Endothelial cell of umbilical vein (primary cell): ENCODE data around the gene RBM6. TPM values are rescaled to one million over a fixed set of nuclear protein-coding genes. Genes with fewer than 3 reads are reported as not detected.

ENCODE experiments used
- BruUV-seq: library from RNA; stranded (reverse); fragments of 400-500 nt; replicated peaks from 2 replicates; lab custom pipeline; 2021; lab: Mats Ljungman, UMichigan
- CTCF ChIA-PET: fragments of 300-600, 350-600 bp; sonication (Branson Sonifier 250); formaldehyde crosslinking; loops from one replicate; lab custom pipeline; 2021; ENCODE audit warnings: antibody characterized with exemption, inconsistent platforms; lab: Charles Lee
- POLR2A ChIA-PET: fragments of 300-600, 350-600 bp; sonication (Branson Sonifier 250); formaldehyde crosslinking; loops from one replicate; lab custom pipeline; 2021; ENCODE audit warnings: antibody characterized with exemption, inconsistent platforms; lab: Charles Lee
- DNase-seq: peaks from one replicate; pipeline ENCODE4 v3.0.0-alpha.2; 2011; ENCODE audit warnings: low read depth, low spot score
- FAIRE-seq: peaks from 2 replicates; lab custom pipeline; 2011; peaks lifted over from hg19 to GRCh38; lab: Jason Lieb, UNC
- H2AFZ ChIP-seq: 2 replicates; pipeline ENCODE4 v1.6.0; 2012; ENCODE audit warnings: low read depth, low read length, control low read depth, inconsistent platforms
- H3K27ac ChIP-seq: 2 replicates; pipeline ENCODE4 v1.5.1; 2011; ENCODE audit warnings: low read depth, mild to moderate bottlenecking, control low read depth, low read length, moderate library complexity; ENCODE audit not compliant: insufficient read depth
- H3K27me3 ChIP-seq, 2 experiments: 2 replicates each; pipeline versions ENCODE4 v1.6.0 to v1.6.1; 2011; ENCODE audit warnings: low read length in 2 of 2, mixed read lengths in 1 of 2; ENCODE audit not compliant: control insufficient read depth in 2 of 2, insufficient read depth in 2 of 2
- H3K36me3 ChIP-seq, 2 experiments: 2 replicates in 1 of 2; 3 replicates in 1 of 2; pipeline ENCODE4 v1.5.1; 2011; ENCODE audit warnings: low read length in 2 of 2, mild to moderate bottlenecking in 1 of 2, moderate library complexity in 1 of 2; ENCODE audit not compliant: control insufficient read depth in 2 of 2, insufficient read depth in 2 of 2; ENCODE audit errors: extremely low read depth in 1 of 2
- H3K4me1 ChIP-seq: 3 replicates; pipeline ENCODE4 v1.5.1; 2011; ENCODE audit warnings: mild to moderate bottlenecking, low read length; ENCODE audit not compliant: control insufficient read depth, insufficient read depth; ENCODE audit errors: extremely low read depth
- H3K4me2 ChIP-seq: 2 replicates; pipeline ENCODE4 v1.6.1; 2011; ENCODE audit warnings: low read length, control low read depth, mixed read lengths; ENCODE audit not compliant: insufficient read depth
- H3K4me3 ChIP-seq, 3 experiments: fragments of 200-600 bp in 1 of 3; sonication (generic), shearing (Covaris generic) in 1 of 3; replicated peaks in 1 of 3; 2 replicates each; pipeline ENCODE4 v1.5.1; 2011 to 2016; ENCODE audit warnings: control low read depth in 3 of 3, low read length in 3 of 3, mild to moderate bottlenecking in 2 of 3, inconsistent platforms in 1 of 3, low read depth in 1 of 3, moderate library complexity in 1 of 3; ENCODE audit not compliant: insufficient read depth in 1 of 3
- H3K79me2 ChIP-seq: 2 replicates; pipeline ENCODE4 v1.6.0; 2012; ENCODE audit warnings: low read length, inconsistent platforms; ENCODE audit not compliant: control insufficient read depth, insufficient read depth
- H3K9ac ChIP-seq: replicated peaks from 2 replicates; pipeline ENCODE3; 2011; ENCODE audit warnings: low read length, control low read depth; ENCODE audit not compliant: insufficient read depth; ENCODE audit errors: extremely low read depth
- H3K9me1 ChIP-seq: replicated peaks from 3 replicates; pipeline ENCODE4 v1.6.0; 2011; ENCODE audit warnings: mild to moderate bottlenecking, low read length; ENCODE audit not compliant: control insufficient read depth, insufficient read depth; ENCODE audit errors: extremely low read depth
- H3K9me3 ChIP-seq: replicated peaks from 2 replicates; pipeline ENCODE4 v1.5.1; 2012; ENCODE audit warnings: low read length, inconsistent platforms; ENCODE audit not compliant: control insufficient read depth, insufficient read depth
- H4K20me1 ChIP-seq: replicated peaks from 2 replicates; pipeline ENCODE3; 2011; ENCODE audit warnings: mild to moderate bottlenecking, low read length; ENCODE audit not compliant: control insufficient read depth, insufficient read depth; ENCODE audit errors: extremely low read depth
- EZH2 ChIP-seq: IDR thresholded peaks from 2 replicates; pipeline ENCODE4 v1.6.1; 2012; ENCODE audit warnings: borderline replicate concordance, low read depth, mild to moderate bottlenecking, moderate library complexity, low read length, inconsistent platforms; ENCODE audit not compliant: severe bottlenecking
- FOS ChIP-seq: IDR thresholded peaks from 2 replicates; pipeline ENCODE4 v1.6.1; 2011; ENCODE audit warnings: mild to moderate bottlenecking, low read length, moderate library complexity, borderline replicate concordance; ENCODE audit not compliant: insufficient read depth
- GATA2 ChIP-seq: IDR thresholded peaks from 2 replicates; pipeline ENCODE4 v1.7.0; 2011; ENCODE audit warnings: low read depth, mild to moderate bottlenecking, moderate library complexity, mixed read lengths, low read length; ENCODE audit not compliant: insufficient read length, insufficient read depth
- JUN ChIP-seq: IDR thresholded peaks from 2 replicates; pipeline ENCODE4 v1.6.1; 2011; ENCODE audit warnings: borderline replicate concordance, low read depth; ENCODE audit not compliant: insufficient read length, insufficient read depth
- MYC ChIP-seq: IDR thresholded peaks from one replicate; pipeline ENCODE4 v1.6.1; 2011; ENCODE audit warnings: mild to moderate bottlenecking, low read depth, low read length
- POLR2A ChIP-seq: IDR thresholded peaks from 2 replicates; pipeline ENCODE4 v1.6.1; 2012; ENCODE audit warnings: low read depth, mild to moderate bottlenecking, control low read depth, low read length
- POLR2AphosphoS5 ChIP-seq: IDR thresholded peaks from 2 replicates; pipeline ENCODE4 v1.6.1; 2012; ENCODE audit warnings: low read depth, mild to moderate bottlenecking, control low read depth, low read length, moderate library complexity; ENCODE audit not compliant: insufficient read depth
- dilution Hi-C: fragments of 300-500 bp; cut with MboI; formaldehyde crosslinking; loops from one replicate; pipeline ENCODE4 v1.15.0; 2019; ENCODE audit warnings: low sequenced_read_pairs; ENCODE audit not compliant: extremely low pct_ligation_motif_present
- intact Hi-C: fragments of 100-400 bp; cut with micrococcal nuclease; formaldehyde crosslinking; loops from one replicate; pipeline ENCODE4 v1.10.0; 2022
- polyA plus RNA-seq, 4 experiments: library from polyadenylated mRNA; depleted of rRNA in 3 of 4; stranded (reverse) in 3 of 4; unstranded in 1 of 4; fragments of >200 nt; gene quantifications; 2 replicates each; pipeline versions ENCODE4 v1.2.1 to v1.2.3, GENCODE V29; 2011 to 2012; ENCODE audit warnings: missing spikeins in 1 of 4
- total RNA-seq: library from RNA; stranded (reverse); gene quantifications from 2 replicates; pipeline ENCODE4 v1.2.3, GENCODE V29; 2021
- TF ChIP-seq, protein P1 (sequence below), 2 donors: IDR thresholded peaks; 1 replicate in 1 of 2; 2 replicates in 1 of 2; pipeline ENCODE4 v1.5.1; 2011; ENCODE audit warnings: low read length in 2 of 2, mild to moderate bottlenecking in 2 of 2, moderate library complexity in 2 of 2, control low read depth in 1 of 2, inconsistent platforms in 1 of 2, low read depth in 1 of 2; ENCODE audit not compliant: insufficient read depth in 1 of 2; ENCODE audit errors: extremely low read depth in 1 of 2
- TF ChIP-seq, protein P2 (sequence below): IDR thresholded peaks from 2 replicates; pipeline ENCODE4 v1.6.1; 2011; ENCODE audit not compliant: insufficient read depth, insufficient read length

Gene RBM6
- total and polyA plus RNA-seq, 2 donors (not counting 3 experiments of a cell fraction or from before 2014, with no cell fraction given), result 30.4 to 94.5 TPM

DNA sequence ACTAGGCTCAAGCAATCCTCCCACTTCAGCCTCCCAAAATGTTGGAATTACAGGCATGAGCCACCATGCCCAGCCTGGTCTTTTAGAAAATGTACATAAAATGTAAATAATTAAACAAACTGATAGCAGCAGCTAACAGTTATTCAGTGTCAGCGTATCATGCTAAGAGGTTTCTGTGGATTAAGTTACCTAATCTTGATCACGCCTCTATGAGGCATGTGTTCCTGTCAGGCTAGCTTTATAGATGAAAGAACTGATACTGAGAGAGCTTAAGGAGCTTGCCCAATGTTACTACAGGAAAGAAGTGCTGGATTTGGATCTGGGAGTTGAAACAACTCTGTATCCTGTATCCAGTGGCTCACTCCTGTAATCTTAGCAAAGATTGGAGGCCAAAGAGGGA, 25.0 kb upstream of the RBM6 start:
- dilution Hi-C loops (no loop called here), intact Hi-C loops (no loop called here)
- Histone ChIP-seq H3K4me2 (no peak overlapping the region), H3K9ac (no peak overlapping the region), H3K9me1 (no peaks in the 10 kb centered on the region), H3K36me3 (peaks cover 0 to 6% of the 10 kb centered on the region in 2 experiments), H3K27me3 (no peaks in the 10 kb centered on the region), H3K4me3 (no peak overlapping the region), H2AFZ (no peak overlapping the region), H3K9me3 (no peaks in the 10 kb centered on the region), H4K20me1 (no peaks in the 10 kb centered on the region), H3K27ac (no peak overlapping the region), H3K79me2 (no peaks in the 10 kb centered on the region), H3K4me1 (no peaks in the 10 kb centered on the region)
- no TSS peak for BruUV-seq
- DNase-seq, result no peak
- ChIA-PET POLR2A (interaction anchor here (0.6 kb wide), 1 partner anchor 443 kb away, joined by 4 read pairs; no protein-coding TSS in a partner anchor), CTCF (interaction anchor here (1.1 to 1.8 kb wide), 3 partner anchors 9 to 112 kb away, joined by 4 to 5 read pairs (median 4); partner anchors contain the start of gene INKA1)
- FAIRE-seq, result no peak
- TF ChIP-seq JUN (no peak), FOS (no peak), GATA2 (no peak), POLR2AphosphoS5 (no peak), POLR2A (no peak), EZH2 (no peak), MYC (no peak)
- TF ChIP-seq, protein P1, sequence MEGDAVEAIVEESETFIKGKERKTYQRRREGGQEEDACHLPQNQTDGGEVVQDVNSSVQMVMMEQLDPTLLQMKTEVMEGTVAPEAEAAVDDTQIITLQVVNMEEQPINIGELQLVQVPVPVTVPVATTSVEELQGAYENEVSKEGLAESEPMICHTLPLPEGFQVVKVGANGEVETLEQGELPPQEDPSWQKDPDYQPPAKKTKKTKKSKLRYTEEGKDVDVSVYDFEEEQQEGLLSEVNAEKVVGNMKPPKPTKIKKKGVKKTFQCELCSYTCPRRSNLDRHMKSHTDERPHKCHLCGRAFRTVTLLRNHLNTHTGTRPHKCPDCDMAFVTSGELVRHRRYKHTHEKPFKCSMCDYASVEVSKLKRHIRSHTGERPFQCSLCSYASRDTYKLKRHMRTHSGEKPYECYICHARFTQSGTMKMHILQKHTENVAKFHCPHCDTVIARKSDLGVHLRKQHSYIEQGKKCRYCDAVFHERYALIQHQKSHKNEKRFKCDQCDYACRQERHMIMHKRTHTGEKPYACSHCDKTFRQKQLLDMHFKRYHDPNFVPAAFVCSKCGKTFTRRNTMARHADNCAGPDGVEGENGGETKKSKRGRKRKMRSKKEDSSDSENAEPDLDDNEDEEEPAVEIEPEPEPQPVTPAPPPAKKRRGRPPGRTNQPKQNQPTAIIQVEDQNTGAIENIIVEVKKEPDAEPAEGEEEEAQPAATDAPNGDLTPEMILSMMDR (IDR thresholded peaks at IDR 0.05; ENCODE audit: extremely low read depth in 1 of 2, insufficient read depth in 1 of 2, low read depth in 1 of 2, low read length in 2 of 2), result no peak
- TF ChIP-seq, protein P2, sequence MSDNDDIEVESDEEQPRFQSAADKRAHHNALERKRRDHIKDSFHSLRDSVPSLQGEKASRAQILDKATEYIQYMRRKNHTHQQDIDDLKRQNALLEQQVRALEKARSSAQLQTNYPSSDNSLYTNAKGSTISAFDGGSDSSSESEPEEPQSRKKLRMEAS, result no peak
